Gastroesophageal sphincter (tissue), 3 donors: Measurements from ENCODE around the gene CLEC5A.

ENCODE experiments used
- CTCF ChIP-seq, 4 experiments: fragments of 200-600 bp in 2 of 4; fragments of 450-650 bp in 2 of 4; sonication (generic) in 1 of 4; IDR thresholded peaks; one replicate each; pipeline ENCODE4 v1.5.1; 2017 to 2019; ENCODE audit warnings: antibody characterized with exemption in 4 of 4, mild to moderate bottlenecking in 2 of 4, moderate library complexity in 2 of 4
- EP300 ChIP-seq: sonication (generic); formaldehyde crosslinking; IDR thresholded peaks from one replicate; pipeline ENCODE4 v1.6.1; 2017; ENCODE audit warnings: antibody characterized with exemption, mild to moderate bottlenecking
- POLR2A ChIP-seq, 2 donors: fragments of 450-650 bp; IDR thresholded peaks; one replicate each; pipeline ENCODE4 v1.6.1; 2017; ENCODE audit warnings: antibody characterized with exemption in 2 of 2, mild to moderate bottlenecking in 2 of 2, moderate library complexity in 1 of 2
- POLR2AphosphoS5 ChIP-seq: sonication (generic); formaldehyde crosslinking; IDR thresholded peaks from one replicate; pipeline ENCODE4 v1.6.1; 2017; ENCODE audit warnings: antibody characterized with exemption

- TF ChIP-seq POLR2AphosphoS5 (no peak), CTCF (IDR thresholded peaks at IDR 0.05) (no peak), POLR2A (IDR thresholded peaks at IDR 0.05) (no peak), EP300 (no peak)
These were observed 28.1 kb upstream of the CLEC5A start for GRCh38 chr7:141974831-141975230.
